Measurements from ENCODE around the gene LKAAEAR1.

The LKAAEAR1 gene

GRCh38 chr20:64063389-64064144 lies 20.6 kb downstream of the LKAAEAR1 start:
- DNase-seq: no peak

GRCh38 chr20:64062596-64063388 lies 21.4 kb downstream of the LKAAEAR1 start, which contains the start of gene TCEA2:
TSS of gene TCEA2 (plus strand) at chr20:64063198. CDS start at chr20:64063313, 115 bp downstream.
- DNase-seq: peak; percentile 91

- DNase-seq: no peak
Observed at GRCh38 chr20:64062276-64062595, 22.0 kb downstream of the LKAAEAR1 start.

- DNase-seq: no peak
Observed at GRCh38 chr20:64058536-64058935, 25.7 kb downstream of the LKAAEAR1 start.

- peak; percentile 43 for DNase-seq
Observed at GRCh38 chr20:64057628-64058498, 26.3 kb downstream of the LKAAEAR1 start.

- DNase-seq: no peak
Observed at GRCh38 chr20:64056889-64057627, 27.1 kb downstream of the LKAAEAR1 start.

GRCh38 chr20:64056639-64056888 lies 27.6 kb downstream of the LKAAEAR1 start:
- no peak for DNase-seq

GRCh38 chr20:64055893-64056638 lies 28.1 kb downstream of the LKAAEAR1 start:
- DNase-seq: no peak

GRCh38 chr20:64055396-64055892 lies 28.8 kb downstream of the LKAAEAR1 start:
- DNase-seq: no peak

- no peak for DNase-seq
Observed at GRCh38 chr20:64053841-64054661, 30.1 kb downstream of the LKAAEAR1 start.

GRCh38 chr20:64052987-64053840 lies 31.0 kb downstream of the LKAAEAR1 start:
- no peak for DNase-seq

GRCh38 chr20:64052326-64052722 lies 31.9 kb downstream of the LKAAEAR1 start:
- no peak for DNase-seq

- DNase-seq: no peak
Observed at GRCh38 chr20:64051561-64052325, 32.5 kb downstream of the LKAAEAR1 start.

GRCh38 chr20:64051033-64051452 lies 33.2 kb downstream of the LKAAEAR1 start:
- no peak for DNase-seq

- no peak for DNase-seq
Observed at GRCh38 chr20:64050261-64051032, 33.8 kb downstream of the LKAAEAR1 start.

- DNase-seq: no peak
Observed at GRCh38 chr20:64049878-64050260, 34.3 kb downstream of the LKAAEAR1 start.

- DNase-seq: no peak
Observed at GRCh38 chr20:64049060-64049877, 34.9 kb downstream of the LKAAEAR1 start, which contains the start of gene SOX18. TSS of gene SOX18 (minus strand) at chr20:64049639. CDS start at chr20:64049516, 123 bp downstream.
